ENCODE measurements around the gene SLC13A5.

SLC13A5 gene

GRCh38 chr17:6684460-6684783, 28.7 kb downstream of the SLC13A5 start:
- TF ChIP-seq EZH2 (IDR thresholded peaks at IDR 0.05) (no peak), FOXP2 (optimal IDR thresholded peaks at IDR 0.05; ENCODE audit: control extremely low read depth, extremely low read length, insufficient read depth) (no peak), POLR2AphosphoS5 (IDR thresholded peaks at IDR 0.05; ENCODE audit: borderline replicate concordance, low read depth, low read length) (no peak)
- H3K9ac ChIP-seq (ENCODE audit: insufficient read length): no peak overlapping the region

GRCh38 chr17:6683730-6684459, 29.3 kb downstream of the SLC13A5 start:
- DNase-seq (ENCODE audit: low read depth, low spot score): no peak
- Histone ChIP-seq H3K9me3 (ENCODE audit: low read depth, low read length) (no peaks in the 10 kb centered on the region), H3K36me3 (ENCODE audit: insufficient read depth, low read length) (no peaks in the 10 kb centered on the region), H3K9ac (ENCODE audit: insufficient read length) (no peak overlapping the region), H3K27ac (no peak overlapping the region), H3K4me3 (no peak overlapping the region)
- TF ChIP-seq POLR2AphosphoS5 (IDR thresholded peaks at IDR 0.05; ENCODE audit: borderline replicate concordance, low read depth, low read length) (no peak), FOXP2 (optimal IDR thresholded peaks at IDR 0.05; ENCODE audit: control extremely low read depth, extremely low read length, insufficient read depth) (no peak), EZH2 (IDR thresholded peaks at IDR 0.05) (no peak)

More at GRCh38 chr17:6684460-6684783, 28.7 kb downstream of the SLC13A5 start:
- H3K36me3 ChIP-seq (ENCODE audit: insufficient read depth, low read length): no peaks in the 10 kb centered on the region
- H3K9me3 ChIP-seq (ENCODE audit: low read depth, low read length): no peaks in the 10 kb centered on the region
- H3K27ac ChIP-seq: no peak overlapping the region
- no peak overlapping the region for H3K4me3 ChIP-seq
- no peak for DNase-seq (ENCODE audit: low read depth, low spot score)

DNA sequence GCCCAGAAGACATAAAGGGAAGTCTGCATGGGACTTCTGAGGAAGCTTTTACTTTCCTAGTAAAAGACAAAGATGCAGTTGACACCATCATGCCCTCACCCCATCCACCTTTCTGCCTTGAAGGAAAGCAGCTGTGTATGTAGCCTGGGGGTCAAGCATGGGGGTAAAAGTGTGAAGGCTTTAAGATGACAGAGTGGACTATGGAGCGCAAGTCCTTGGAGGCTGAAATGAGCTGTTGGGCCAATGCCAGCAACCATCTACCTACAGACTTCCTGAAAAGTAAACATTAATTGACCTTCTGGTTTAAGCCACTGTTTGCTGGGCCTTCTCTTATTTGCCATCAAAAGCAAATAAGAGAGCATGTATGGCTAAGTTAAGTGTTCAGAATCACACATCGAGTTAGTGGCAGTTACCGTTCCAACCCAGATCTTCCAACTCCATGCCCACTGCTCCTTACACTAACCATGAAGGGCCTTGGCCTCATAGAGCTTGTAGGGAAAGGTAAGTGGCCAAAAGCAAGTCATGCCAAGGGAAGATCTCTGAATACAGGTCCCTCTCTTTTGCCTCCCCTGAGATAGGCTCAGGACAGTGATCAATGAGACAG, 30.0 kb downstream of the SLC13A5 start:
- Histone ChIP-seq H3K9ac (ENCODE audit: insufficient read length) (no peak overlapping the region), H3K36me3 (ENCODE audit: insufficient read depth, low read length) (no peaks in the 10 kb centered on the region), H3K27ac (no peak overlapping the region), H3K4me3 (no peak overlapping the region), H3K9me3 (ENCODE audit: low read depth, low read length) (no peaks in the 10 kb centered on the region)
- DNase-seq (ENCODE audit: low read depth, low spot score): no peak
- TF ChIP-seq POLR2AphosphoS5 (IDR thresholded peaks at IDR 0.05; ENCODE audit: borderline replicate concordance, low read depth, low read length) (no peak), EZH2 (IDR thresholded peaks at IDR 0.05) (no peak), FOXP2 (optimal IDR thresholded peaks at IDR 0.05; ENCODE audit: control extremely low read depth, extremely low read length, insufficient read depth) (no peak)

DNA sequence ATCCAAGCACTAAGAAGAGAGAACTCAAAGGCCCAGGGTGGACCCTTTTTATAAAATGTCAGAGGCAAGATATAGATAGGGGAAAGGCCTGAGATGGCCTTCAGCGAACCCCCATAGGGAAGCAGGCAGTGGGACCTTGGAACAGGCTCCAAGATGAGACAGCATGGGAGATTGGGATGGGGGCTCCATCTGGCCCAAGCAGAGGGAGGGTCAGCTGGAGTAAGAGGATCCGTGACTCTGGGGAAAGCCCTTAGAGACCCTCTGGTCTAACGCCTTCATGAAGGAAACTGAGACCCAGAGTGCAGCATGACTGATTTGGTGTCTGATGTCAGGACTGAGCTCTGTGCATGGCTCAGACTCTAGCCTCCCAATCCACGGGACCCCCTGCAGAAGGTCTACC, 30.8 kb downstream of the SLC13A5 start:
- H3K36me3 ChIP-seq (ENCODE audit: insufficient read depth, low read length): no peaks in the 10 kb centered on the region
- H3K27ac ChIP-seq: no peak overlapping the region
- no peak for DNase-seq (ENCODE audit: low read depth, low spot score)
- H3K4me3 ChIP-seq: no peak overlapping the region
- H3K9me3 ChIP-seq (ENCODE audit: low read depth, low read length): no peaks in the 10 kb centered on the region
- TF ChIP-seq EZH2 (IDR thresholded peaks at IDR 0.05) (no peak), POLR2AphosphoS5 (IDR thresholded peaks at IDR 0.05; ENCODE audit: borderline replicate concordance, low read depth, low read length) (no peak), FOXP2 (optimal IDR thresholded peaks at IDR 0.05; ENCODE audit: control extremely low read depth, extremely low read length, insufficient read depth) (no peak)
- H3K9ac ChIP-seq (ENCODE audit: insufficient read length): no peak overlapping the region

DNA sequence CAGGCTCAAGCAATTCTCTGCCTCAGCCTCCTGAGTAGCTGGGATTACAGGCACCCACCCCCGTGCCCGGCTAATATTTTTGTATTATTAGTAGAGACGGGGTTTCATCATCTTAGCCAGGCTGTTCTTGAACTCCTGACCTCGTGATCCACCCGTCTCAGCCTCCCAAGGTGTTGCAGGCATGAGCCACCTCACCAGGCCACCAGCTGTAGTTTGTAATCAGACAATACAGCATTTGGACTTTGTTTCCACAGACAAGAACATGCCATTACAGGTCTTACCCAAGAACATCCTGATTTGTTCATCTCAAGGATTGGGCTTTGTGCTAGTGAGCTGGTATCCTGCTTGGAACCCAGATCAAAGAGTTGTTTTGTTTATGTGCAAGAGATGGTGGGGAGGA, 31.5 kb downstream of the SLC13A5 start:
- Histone ChIP-seq H3K27ac (no peak overlapping the region), H3K9ac (ENCODE audit: insufficient read length) (no peak overlapping the region), H3K4me3 (no peak overlapping the region), H3K9me3 (ENCODE audit: low read depth, low read length) (no peaks in the 10 kb centered on the region), H3K36me3 (ENCODE audit: insufficient read depth, low read length) (no peaks in the 10 kb centered on the region)
- TF ChIP-seq FOXP2 (optimal IDR thresholded peaks at IDR 0.05; ENCODE audit: control extremely low read depth, extremely low read length, insufficient read depth): no peak
- TF ChIP-seq POLR2AphosphoS5 (IDR thresholded peaks at IDR 0.05; ENCODE audit: borderline replicate concordance, low read depth, low read length): no peak
- TF ChIP-seq EZH2 (IDR thresholded peaks at IDR 0.05): no peak
- DNase-seq (ENCODE audit: low read depth, low spot score): no peak

- no peak for DNase-seq (ENCODE audit: low read depth, low spot score)
- Histone ChIP-seq H3K36me3 (ENCODE audit: insufficient read depth, low read length) (no peaks in the 10 kb centered on the region), H3K4me3 (no peak overlapping the region), H3K9ac (ENCODE audit: insufficient read length) (no peak overlapping the region), H3K27ac (no peak overlapping the region), H3K9me3 (ENCODE audit: low read depth, low read length) (no peaks in the 10 kb centered on the region)
- TF ChIP-seq POLR2AphosphoS5 (IDR thresholded peaks at IDR 0.05; ENCODE audit: borderline replicate concordance, low read depth, low read length) (no peak), FOXP2 (optimal IDR thresholded peaks at IDR 0.05; ENCODE audit: control extremely low read depth, extremely low read length, insufficient read depth) (no peak), EZH2 (IDR thresholded peaks at IDR 0.05) (no peak)
Observed at GRCh38 chr17:6681176-6681575, 32.0 kb downstream of the SLC13A5 start.

- Histone ChIP-seq H3K4me3 (no peak overlapping the region), H3K9ac (ENCODE audit: insufficient read length) (no peak overlapping the region), H3K9me3 (ENCODE audit: low read depth, low read length) (no peaks in the 10 kb centered on the region), H3K27ac (no peak overlapping the region), H3K36me3 (ENCODE audit: insufficient read depth, low read length) (no peaks in the 10 kb centered on the region)
- no peak for DNase-seq (ENCODE audit: low read depth, low spot score)
- TF ChIP-seq POLR2AphosphoS5 (IDR thresholded peaks at IDR 0.05; ENCODE audit: borderline replicate concordance, low read depth, low read length): no peak
Observed at GRCh38 chr17:6679241-6679640, 33.9 kb downstream of the SLC13A5 start.

DNA sequence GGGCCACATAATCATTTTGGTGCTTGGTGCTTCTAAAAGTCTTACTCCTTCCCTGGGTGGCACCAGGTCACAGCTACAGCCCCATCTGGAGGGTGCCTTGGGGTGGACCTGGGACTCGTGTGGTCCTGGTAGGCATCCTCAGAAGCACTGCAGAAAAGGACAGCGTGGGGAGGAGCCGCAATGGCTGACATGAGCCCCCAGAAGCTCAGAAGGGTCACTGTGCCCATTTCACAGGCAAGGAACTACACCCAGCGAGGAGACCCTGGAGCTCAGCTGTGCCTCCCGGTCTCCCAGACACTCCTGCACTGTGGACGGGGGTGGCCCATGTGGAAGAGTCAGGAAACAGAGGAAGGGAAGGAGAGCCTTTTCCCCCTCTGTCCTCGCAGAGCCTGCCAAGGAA, 35.2 kb downstream of the SLC13A5 start:
- Histone ChIP-seq H3K9me3 (ENCODE audit: low read depth, low read length) (no peaks in the 10 kb centered on the region), H3K9ac (ENCODE audit: insufficient read length) (no peak overlapping the region), H3K36me3 (ENCODE audit: insufficient read depth, low read length) (no peaks in the 10 kb centered on the region), H3K27ac (no peak overlapping the region), H3K4me3 (no peak overlapping the region)
- DNase-seq (ENCODE audit: low read depth, low spot score): no peak
- no peak for TF ChIP-seq EZH2 (IDR thresholded peaks at IDR 0.05)
- TF ChIP-seq POLR2AphosphoS5 (IDR thresholded peaks at IDR 0.05; ENCODE audit: borderline replicate concordance, low read depth, low read length): no peak
- TF ChIP-seq FOXP2 (optimal IDR thresholded peaks at IDR 0.05; ENCODE audit: control extremely low read depth, extremely low read length, insufficient read depth): no peak
